ENCODE measurements around the gene FLRT3. TPM values are rescaled to one million over a fixed set of nuclear protein-coding genes. Genes with fewer than 3 reads are reported as not detected.

The FLRT3 gene
- total RNA-seq, 1 experiment from 2014 or later = 2.1 TPM

- H3K4me1 Mint-ChIP-seq = peaks cover 9 to 11% of the 10 kb centered on the region in 2 experiments; a peak in 3 of 4 replicates
- no peak overlapping the region for H3K56ac ChIP-seq (ENCODE audit: insufficient read length, low read depth, low read length)
- no peak overlapping the region for H3K4ac ChIP-seq (ENCODE audit: low read depth, low read length)
- no peak overlapping the region for H2AFZ ChIP-seq (ENCODE audit: low read length)
- H2BK12ac ChIP-seq (ENCODE audit: insufficient read length, low read depth, low read length) = no peak overlapping the region
- no peak overlapping the region for H2BK15ac ChIP-seq (ENCODE audit: low read depth, low read length)
- no peaks in the 10 kb centered on the region; a peak in 1 of 7 replicates for H3K36me3 Mint-ChIP-seq (ENCODE audit: insufficient read depth in 1 of 3, low read depth in 3 of 3)
- H3K4me1 ChIP-seq (ENCODE audit: insufficient read depth, low read length) = no peaks in the 10 kb centered on the region
- no peak overlapping the region for H3K4me3 Mint-ChIP-seq
- no peak overlapping the region for H3K18ac ChIP-seq (ENCODE audit: insufficient read length, low read depth, low read length)
- H3K9me3 Mint-ChIP-seq = no peaks in the 10 kb centered on the region
- H3K79me2 ChIP-seq (ENCODE audit: insufficient read depth, low read length) = no peaks in the 10 kb centered on the region
- no peaks in the 10 kb centered on the region for H3K79me1 ChIP-seq (ENCODE audit: insufficient read depth, low read depth, low read length, poor library complexity, severe bottlenecking)
- DNase-seq = no peak
- no peak overlapping the region for H3K14ac ChIP-seq (ENCODE audit: insufficient read depth, low read length)
- H3K9me3 ChIP-seq (ENCODE audit: control insufficient read depth, low read depth, low read length) = no peaks in the 10 kb centered on the region
- H4K5ac ChIP-seq (ENCODE audit: insufficient read length, low read depth, low read length) = no peak overlapping the region
- no peak overlapping the region for H3K4me2 ChIP-seq (ENCODE audit: insufficient read depth, insufficient read length, low read length)
- no peak overlapping the region for H3K27ac ChIP-seq (ENCODE audit: insufficient read length, low read depth, low read length)
- H3T11ph ChIP-seq (ENCODE audit: low read length) = no peak overlapping the region
- no peaks in the 10 kb centered on the region for H4K20me1 ChIP-seq (ENCODE audit: control insufficient read depth, insufficient read depth, insufficient read length)
- no CpG with 5 or more reads among the region's 4 CpGs for WGBS (ENCODE audit: extremely low coverage, insufficient read length, low lambda C conversion rate)
- H3K9ac ChIP-seq (ENCODE audit: extremely low read depth, insufficient read length, low read length) = no peak overlapping the region
- no peak overlapping the region for H4K91ac ChIP-seq (ENCODE audit: insufficient read length, low read depth, low read length)
- no peak for TF ChIP-seq CTCF (conservative IDR thresholded peaks at IDR 0.05)
- peak overlapping the region in 2 of 3 experiments; percentile 51 to 80; a peak in 2 of 7 replicates for H3K27ac Mint-ChIP-seq
- H2BK5ac ChIP-seq (ENCODE audit: insufficient read length, low read length) = no peak overlapping the region
- no peak overlapping the region for H4K8ac ChIP-seq (replicated peaks; ENCODE audit: insufficient read length, low read depth, low read length)
- no peak overlapping the region for H2BK120ac ChIP-seq (ENCODE audit: low read depth, low read length, poor library complexity, severe bottlenecking)
- no peak overlapping the region for H2BK20ac ChIP-seq (ENCODE audit: low read depth, low read length, poor library complexity, severe bottlenecking)
- H2AK5ac ChIP-seq (ENCODE audit: insufficient read length, low read length) = no peak overlapping the region
- H3K27me3 Mint-ChIP-seq (ENCODE audit: low read depth) = no peaks in the 10 kb centered on the region
- H3K27me3 ChIP-seq (ENCODE audit: insufficient read depth, low read length) = no peaks in the 10 kb centered on the region
- no peak overlapping the region for H3K23ac ChIP-seq (ENCODE audit: insufficient read length, low read depth, low read length)
- peaks cover 4% of the 10 kb centered on the region for H3K23me2 ChIP-seq (ENCODE audit: insufficient read length, low read depth, low read length, poor library complexity, severe bottlenecking)
These were observed 4.4 kb upstream of the FLRT3 start for GRCh38 chr20:14341801-14342200.
